ENCODE results near the gene FOXP3.

Gene FOXP3

DNA sequence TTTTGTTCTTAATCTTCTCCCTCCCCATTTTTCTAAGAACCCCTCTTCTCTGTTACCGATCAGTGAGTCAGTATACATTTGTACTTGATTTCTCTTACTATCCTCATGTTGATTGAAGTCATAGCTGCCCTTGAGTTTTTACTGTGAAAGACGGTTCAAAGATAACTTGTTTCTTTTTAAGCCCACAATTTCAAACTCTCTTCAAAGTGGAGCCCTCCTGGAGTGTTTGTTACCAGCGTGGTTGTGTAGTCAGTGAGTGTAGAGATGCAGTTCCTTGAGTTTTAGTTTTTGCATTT is 13.0 kb upstream of the FOXP3 start:
- Histone ChIP-seq H3K79me2 (no peaks in the 10 kb centered on the region), H3K4me1 (peaks cover 10% of the 10 kb centered on the region), H3K4me3 (ENCODE audit: low read depth, low read length) (peak overlapping the region; percentile 11), H2AFZ (no peak overlapping the region), H3K36me3 (ENCODE audit: control insufficient read depth, insufficient read depth, low read length) (no peaks in the 10 kb centered on the region), H3K27me3 (ENCODE audit: control insufficient read depth, insufficient read depth, low read length) (no peaks in the 10 kb centered on the region), H3K9ac (no peak overlapping the region), H3K4me2 (ENCODE audit: low read length) (no peak overlapping the region), H3K9me3 (ENCODE audit: control insufficient read depth, low read length) (no peaks in the 10 kb centered on the region), H3K27ac (no peak overlapping the region)
- TF ChIP-seq, protein P1, sequence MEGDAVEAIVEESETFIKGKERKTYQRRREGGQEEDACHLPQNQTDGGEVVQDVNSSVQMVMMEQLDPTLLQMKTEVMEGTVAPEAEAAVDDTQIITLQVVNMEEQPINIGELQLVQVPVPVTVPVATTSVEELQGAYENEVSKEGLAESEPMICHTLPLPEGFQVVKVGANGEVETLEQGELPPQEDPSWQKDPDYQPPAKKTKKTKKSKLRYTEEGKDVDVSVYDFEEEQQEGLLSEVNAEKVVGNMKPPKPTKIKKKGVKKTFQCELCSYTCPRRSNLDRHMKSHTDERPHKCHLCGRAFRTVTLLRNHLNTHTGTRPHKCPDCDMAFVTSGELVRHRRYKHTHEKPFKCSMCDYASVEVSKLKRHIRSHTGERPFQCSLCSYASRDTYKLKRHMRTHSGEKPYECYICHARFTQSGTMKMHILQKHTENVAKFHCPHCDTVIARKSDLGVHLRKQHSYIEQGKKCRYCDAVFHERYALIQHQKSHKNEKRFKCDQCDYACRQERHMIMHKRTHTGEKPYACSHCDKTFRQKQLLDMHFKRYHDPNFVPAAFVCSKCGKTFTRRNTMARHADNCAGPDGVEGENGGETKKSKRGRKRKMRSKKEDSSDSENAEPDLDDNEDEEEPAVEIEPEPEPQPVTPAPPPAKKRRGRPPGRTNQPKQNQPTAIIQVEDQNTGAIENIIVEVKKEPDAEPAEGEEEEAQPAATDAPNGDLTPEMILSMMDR (IDR thresholded peaks at IDR 0.05) = no peak

DNA sequence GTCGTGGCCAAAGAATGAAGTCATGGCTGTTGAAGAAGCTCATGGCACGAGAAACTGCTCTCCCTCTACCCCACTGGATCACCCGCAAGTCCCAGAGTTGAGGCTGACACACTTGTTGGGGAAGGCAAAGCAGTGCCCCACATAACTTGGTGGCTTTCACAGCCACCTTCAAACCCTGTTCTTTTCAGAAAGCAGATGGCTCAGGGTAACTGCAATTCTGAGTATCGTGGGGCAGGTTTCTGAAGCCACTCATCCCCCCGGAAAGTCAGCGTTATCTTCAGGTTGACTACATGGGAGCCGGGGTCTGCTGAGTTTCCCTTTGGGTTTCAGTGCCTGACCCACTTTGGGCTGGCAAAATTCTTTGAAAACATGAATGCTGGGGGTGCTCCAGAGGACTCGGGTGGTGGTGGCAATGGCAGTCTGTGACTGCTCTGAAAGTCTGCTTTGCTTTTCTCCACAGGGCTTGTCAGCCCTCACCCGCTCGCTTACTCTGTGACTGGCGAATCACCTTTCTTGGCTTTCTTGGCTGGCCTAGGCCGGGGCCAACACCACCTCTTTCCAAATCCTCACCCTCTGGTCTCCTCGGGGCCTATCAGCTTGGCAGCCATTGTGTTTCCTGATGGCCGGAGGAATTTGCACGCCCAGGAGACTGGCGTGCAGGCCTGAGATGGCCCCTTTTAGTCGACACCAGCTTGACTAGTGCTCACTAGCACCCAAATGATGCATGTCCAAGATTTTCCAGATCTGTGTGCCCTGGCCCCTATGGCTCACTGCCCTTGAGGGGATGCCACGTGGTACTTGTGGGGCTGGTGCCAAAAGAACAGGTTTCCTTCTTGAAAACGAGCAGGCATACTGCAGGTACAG is 12.4 kb upstream of the FOXP3 start:
- no peaks in the 10 kb centered on the region for H3K79me2 ChIP-seq
- H3K4me2 ChIP-seq (ENCODE audit: low read length) = no peak overlapping the region
- H3K27ac ChIP-seq = no peak overlapping the region
- H3K36me3 ChIP-seq (ENCODE audit: control insufficient read depth, insufficient read depth, low read length) = no peaks in the 10 kb centered on the region
- TF ChIP-seq, protein P1 (IDR thresholded peaks at IDR 0.05) = no peak
- no peak overlapping the region for H3K9ac ChIP-seq
- peaks cover 15% of the 10 kb centered on the region for H3K4me1 ChIP-seq
- no peaks in the 10 kb centered on the region for H3K9me3 ChIP-seq (ENCODE audit: control insufficient read depth, low read length)
- peak overlapping the region; percentile 41 for H2AFZ ChIP-seq
- H3K27me3 ChIP-seq (ENCODE audit: control insufficient read depth, insufficient read depth, low read length) = no peaks in the 10 kb centered on the region
- H3K4me3 ChIP-seq (ENCODE audit: low read depth, low read length) = peak overlapping the region; percentile 11

DNA sequence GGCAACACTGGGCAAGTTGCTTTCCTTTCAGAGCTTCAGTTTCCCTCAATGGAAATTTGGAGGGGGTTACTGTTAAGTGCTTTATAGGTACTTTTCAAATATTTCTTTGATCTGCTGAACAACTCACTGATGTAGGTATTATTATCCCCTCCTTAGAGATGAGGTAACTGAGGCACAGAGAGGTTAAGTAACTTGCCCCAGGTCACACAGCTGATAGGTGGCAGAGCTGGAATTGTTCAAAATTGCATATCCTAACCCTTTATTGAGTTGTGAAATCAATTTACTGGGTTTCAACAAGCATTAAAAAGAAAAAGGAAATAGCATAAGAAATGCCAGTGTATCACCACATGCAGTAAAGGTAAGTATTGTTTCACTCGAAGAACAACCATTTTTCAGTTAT is 11.7 kb upstream of the FOXP3 start:
- Histone ChIP-seq H3K4me2 (ENCODE audit: low read length) (no peak overlapping the region), H3K4me3 (ENCODE audit: low read depth, low read length) (no peak overlapping the region), H3K36me3 (ENCODE audit: control insufficient read depth, insufficient read depth, low read length) (no peaks in the 10 kb centered on the region), H3K27ac (no peak overlapping the region), H2AFZ (no peak overlapping the region), H3K4me1 (peaks cover 18% of the 10 kb centered on the region), H3K27me3 (ENCODE audit: control insufficient read depth, insufficient read depth, low read length) (no peaks in the 10 kb centered on the region), H3K9ac (no peak overlapping the region), H3K9me3 (ENCODE audit: control insufficient read depth, low read length) (no peaks in the 10 kb centered on the region), H3K79me2 (no peaks in the 10 kb centered on the region)
- TF ChIP-seq, protein P1 (IDR thresholded peaks at IDR 0.05) = no peak

DNA sequence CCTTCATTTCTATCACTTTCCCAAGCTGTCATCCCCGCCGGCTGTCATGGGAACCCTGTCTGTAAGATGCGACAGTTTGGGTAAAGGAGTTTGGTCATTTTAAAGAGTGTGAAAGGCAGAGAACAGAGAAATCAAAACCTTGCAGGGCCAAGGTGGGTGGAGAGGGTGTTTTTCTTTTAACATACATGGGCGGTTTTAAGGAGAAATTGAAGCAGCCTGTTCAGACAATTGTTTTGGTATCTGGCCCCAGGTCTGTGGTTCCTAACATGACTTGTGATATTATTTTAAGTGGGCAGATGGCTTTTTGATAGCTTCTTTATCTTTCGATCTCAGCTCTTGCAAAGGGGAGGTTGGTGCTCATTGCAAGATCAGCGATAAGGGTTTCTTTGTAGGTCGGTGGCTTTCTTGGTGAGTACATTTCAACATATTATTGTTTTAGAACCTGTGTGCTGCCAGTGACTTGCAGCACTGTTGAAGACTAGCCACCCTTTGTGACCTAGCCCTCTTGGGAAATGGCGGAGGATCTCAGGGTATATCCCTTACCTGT is 8.7 kb upstream of the FOXP3 start:
- TF ChIP-seq, protein P1 (IDR thresholded peaks at IDR 0.05) = no peak
- H3K4me1 ChIP-seq = peaks cover 24% of the 10 kb centered on the region
- H3K4me2 ChIP-seq (ENCODE audit: low read length) = peak overlapping the region; percentile 35
- no peaks in the 10 kb centered on the region for H3K36me3 ChIP-seq (ENCODE audit: control insufficient read depth, insufficient read depth, low read length)
- no peaks in the 10 kb centered on the region for H3K27me3 ChIP-seq (ENCODE audit: control insufficient read depth, insufficient read depth, low read length)
- no peak overlapping the region for H3K9ac ChIP-seq
- H3K27ac ChIP-seq = peak overlapping the region; percentile 40
- H2AFZ ChIP-seq = no peak overlapping the region
- no peak overlapping the region for H3K4me3 ChIP-seq (ENCODE audit: low read depth, low read length)
- H3K9me3 ChIP-seq (ENCODE audit: control insufficient read depth, low read length) = no peaks in the 10 kb centered on the region
- H3K79me2 ChIP-seq = no peaks in the 10 kb centered on the region

DNA sequence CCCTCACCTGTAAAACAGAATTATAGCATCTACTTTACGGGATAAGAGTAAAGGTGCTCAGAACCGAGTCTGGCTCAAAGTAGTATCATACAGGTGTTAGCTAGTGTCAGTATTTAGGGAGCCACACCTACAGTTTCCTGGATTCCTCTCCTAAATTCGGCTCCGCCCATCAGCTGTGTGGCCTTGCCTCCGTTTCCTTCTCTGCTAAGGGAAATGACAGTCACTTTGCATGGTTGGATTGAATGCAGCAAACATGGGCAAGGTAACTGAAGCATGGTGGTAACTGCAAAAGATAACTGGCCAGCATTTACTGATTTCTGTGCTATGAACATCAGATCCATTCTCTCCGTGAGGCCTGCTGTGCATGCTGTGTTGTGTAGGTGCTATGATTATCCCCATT is 7.9 kb upstream of the FOXP3 start:
- H3K4me3 ChIP-seq (ENCODE audit: low read depth, low read length) = no peak overlapping the region
- H3K36me3 ChIP-seq (ENCODE audit: control insufficient read depth, insufficient read depth, low read length) = no peaks in the 10 kb centered on the region
- H3K27ac ChIP-seq = no peak overlapping the region
- H3K27me3 ChIP-seq (ENCODE audit: control insufficient read depth, insufficient read depth, low read length) = no peaks in the 10 kb centered on the region
- H2AFZ ChIP-seq = no peak overlapping the region
- H3K9me3 ChIP-seq (ENCODE audit: control insufficient read depth, low read length) = no peaks in the 10 kb centered on the region
- H3K4me1 ChIP-seq = peaks cover 24% of the 10 kb centered on the region
- H3K4me2 ChIP-seq (ENCODE audit: low read length) = peak overlapping the region; percentile 69
- no peaks in the 10 kb centered on the region for H3K79me2 ChIP-seq
- H3K9ac ChIP-seq = no peak overlapping the region
- TF ChIP-seq, protein P1 (IDR thresholded peaks at IDR 0.05) = no peak
